HG03045 (cell line): ENCODE results near the gene STPG2.

ENCODE experiments used
- ATAC-seq: cut with Tn5 transposase; IDR thresholded peaks from one replicate; pipeline ENCODE4 v1.9.1; 2021; ENCODE audit warnings: mild to moderate bottlenecking, moderate library complexity; ENCODE audit not compliant: unreplicated experiment

Gene STPG2

GRCh38 chr4:98143001-98143899 lies at the start of gene STPG2:
Gene STPG2 (minus strand): TSS chr4:98143476.
- peak; percentile 99 for ATAC-seq

DNA sequence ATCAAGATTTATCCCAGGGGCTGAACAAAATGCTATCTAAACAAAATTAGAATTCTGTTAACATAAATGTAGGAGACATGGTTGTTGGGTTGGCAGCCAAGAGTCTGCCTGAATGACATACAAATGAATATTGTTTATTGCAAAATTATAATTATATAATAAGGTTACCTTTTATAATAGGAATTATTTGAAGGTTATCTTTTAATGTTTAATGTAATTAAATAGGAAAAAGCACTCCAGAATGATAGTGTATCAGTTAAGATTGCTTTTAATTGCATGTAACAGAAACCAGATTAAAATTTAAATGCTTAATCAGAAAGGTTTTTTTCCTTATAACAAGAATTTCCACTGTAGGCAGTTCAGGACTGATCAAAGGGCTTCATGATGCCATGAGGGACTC lies 42.0 kb upstream of the STPG2 start:
- no peak for ATAC-seq

DNA sequence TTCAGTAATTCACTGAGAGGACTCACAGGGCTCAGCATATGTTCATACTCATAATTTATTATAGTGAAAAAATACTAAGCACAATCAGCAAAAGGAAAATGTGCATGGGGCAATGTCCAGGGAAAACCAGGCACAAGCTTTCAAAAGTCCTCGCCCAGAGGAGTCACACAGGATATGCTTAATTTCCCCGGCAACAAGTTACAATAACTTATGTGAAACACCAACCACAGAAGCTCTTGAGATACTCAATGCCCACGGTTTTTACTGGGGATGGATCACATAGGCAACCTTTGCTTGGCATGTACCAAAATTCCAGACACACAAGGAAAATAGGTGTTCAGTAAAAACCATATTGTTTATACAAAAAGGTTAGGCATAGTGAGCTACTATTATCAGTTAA lies 38.5 kb upstream of the STPG2 start:
- ATAC-seq, result no peak

GRCh38 chr4:98179951-98180350 lies 36.7 kb upstream of the STPG2 start:
- ATAC-seq, result no peak

- no peak for ATAC-seq
Observed at GRCh38 chr4:98176531-98176930, 33.3 kb upstream of the STPG2 start.

GRCh38 chr4:98170035-98170434 lies 26.8 kb upstream of the STPG2 start:
- no peak for ATAC-seq

- ATAC-seq, result no peak
Observed at GRCh38 chr4:98166731-98167041, 23.4 kb upstream of the STPG2 start.

DNA sequence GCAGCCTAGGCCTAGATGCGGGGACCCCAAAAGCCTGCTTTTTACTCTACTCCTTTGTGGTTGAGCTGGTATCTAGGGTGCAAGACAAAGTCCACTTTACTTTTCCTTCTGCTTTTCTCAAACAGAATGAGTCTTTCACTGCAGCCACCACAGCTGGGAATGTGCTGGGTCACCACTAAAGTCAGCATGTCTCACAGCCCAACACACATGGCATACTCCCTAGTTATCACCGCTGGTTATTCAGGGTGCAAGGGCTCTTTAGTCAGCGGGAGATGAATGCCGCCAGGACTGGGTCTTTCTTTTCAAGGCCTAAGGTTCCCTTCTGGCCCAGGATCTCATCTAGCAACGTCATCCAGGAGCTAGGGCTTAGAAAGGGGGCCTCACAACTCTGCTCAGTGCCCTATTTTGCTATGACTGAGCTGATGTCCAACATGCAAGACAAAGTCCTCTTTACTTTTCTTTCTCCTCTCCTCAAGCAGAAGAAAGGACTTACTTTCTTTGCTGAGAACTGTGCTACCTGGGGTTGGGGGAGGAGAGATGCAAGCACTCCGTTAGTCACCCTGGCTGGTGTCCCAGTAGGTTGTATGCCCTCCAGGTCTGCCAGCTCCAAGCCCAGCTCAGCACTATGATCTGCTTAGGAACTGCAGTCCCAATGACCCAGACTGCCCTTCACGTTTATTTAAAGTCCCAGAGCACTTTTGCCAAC lies 22.9 kb upstream of the STPG2 start:
- no peak for ATAC-seq

GRCh38 chr4:98162696-98163095 lies 19.4 kb upstream of the STPG2 start:
- no peak for ATAC-seq

DNA sequence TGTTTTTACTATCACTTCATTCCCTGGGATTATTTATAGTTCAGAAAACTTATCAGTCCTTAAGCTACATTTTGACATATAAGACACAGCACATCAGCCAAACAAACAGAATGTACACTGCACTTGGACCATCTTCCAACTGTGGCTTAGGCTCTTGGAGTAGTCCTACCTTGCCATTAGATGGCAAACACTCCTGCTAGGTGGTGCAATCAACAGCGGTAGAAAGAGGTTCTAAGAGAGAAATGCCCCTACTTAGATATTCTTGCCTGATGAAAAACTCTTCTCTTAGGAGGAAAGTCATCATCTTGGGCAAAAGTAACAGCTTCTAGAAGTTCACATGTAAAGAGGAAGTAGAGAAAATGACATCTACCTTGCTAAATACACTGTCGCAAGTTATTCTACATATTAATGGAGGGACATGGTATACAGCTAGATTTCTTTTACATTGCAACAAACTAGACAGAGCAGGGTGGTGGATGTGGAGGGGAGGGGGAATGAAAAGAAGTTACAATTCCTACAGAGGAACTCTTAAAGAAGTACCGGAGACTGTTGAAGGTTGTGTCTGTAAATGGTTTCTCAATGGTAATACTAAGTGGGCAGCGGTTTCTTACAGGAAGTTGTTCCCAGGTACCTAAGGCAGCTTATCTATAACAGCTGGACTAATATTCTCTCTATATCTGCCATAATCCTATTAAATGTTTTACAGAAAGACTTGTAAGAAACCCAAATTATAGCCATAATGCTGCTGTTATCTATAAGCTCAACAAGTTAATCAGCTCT lies 8.1 kb upstream of the STPG2 start:
- no peak for ATAC-seq

- no peak for ATAC-seq
Observed at GRCh38 chr4:98150092-98150761, 7.0 kb upstream of the STPG2 start.

GRCh38 chr4:98148856-98149255 lies 5.6 kb upstream of the STPG2 start:
- ATAC-seq, result no peak

DNA sequence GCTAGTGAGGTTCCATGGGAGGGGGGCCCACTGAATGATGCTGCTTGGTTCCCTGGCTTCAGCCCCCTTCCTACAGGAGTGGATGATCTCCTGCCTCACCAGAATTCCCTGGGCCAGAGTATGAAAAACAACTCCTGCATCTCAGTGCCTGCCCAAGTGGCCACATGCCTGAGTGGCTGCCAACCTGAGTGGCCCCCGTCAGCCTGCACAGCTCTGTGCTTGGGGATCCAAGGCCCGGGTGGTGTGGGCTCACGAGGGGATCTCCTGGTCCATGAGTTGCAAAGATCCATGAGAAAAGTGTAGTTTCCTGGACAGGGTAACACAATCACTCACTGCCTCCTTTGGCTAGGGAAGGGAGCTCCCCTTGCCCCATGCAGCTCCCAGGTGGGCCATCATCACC lies 17.1 kb downstream of the STPG2 start:
- no peak for ATAC-seq

DNA sequence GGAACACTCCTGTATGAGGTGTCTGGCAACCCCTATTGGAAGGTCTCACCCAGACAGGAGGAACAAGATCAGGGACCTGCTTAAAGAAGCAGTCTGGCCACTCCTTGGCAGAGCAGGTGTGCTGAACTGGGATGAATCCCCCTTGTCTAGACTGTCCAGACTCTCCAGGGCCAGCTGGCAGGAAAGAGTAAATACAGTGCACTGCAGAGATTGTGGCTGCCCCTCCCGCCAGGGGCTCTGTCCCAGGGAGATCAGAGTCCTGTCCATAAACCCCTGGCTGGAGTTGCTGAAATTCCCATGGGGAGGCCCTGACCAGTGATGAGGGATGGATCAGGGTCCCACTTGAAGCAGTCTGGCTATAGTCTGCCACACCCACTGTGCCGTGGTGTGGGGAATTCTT lies 17.7 kb downstream of the STPG2 start:
- ATAC-seq, result no peak

- no peak for ATAC-seq
Observed at GRCh38 chr4:98117363-98117762, 25.9 kb downstream of the STPG2 start.

- no peak for ATAC-seq
Observed at GRCh38 chr4:98113012-98113411, 30.3 kb downstream of the STPG2 start.

DNA sequence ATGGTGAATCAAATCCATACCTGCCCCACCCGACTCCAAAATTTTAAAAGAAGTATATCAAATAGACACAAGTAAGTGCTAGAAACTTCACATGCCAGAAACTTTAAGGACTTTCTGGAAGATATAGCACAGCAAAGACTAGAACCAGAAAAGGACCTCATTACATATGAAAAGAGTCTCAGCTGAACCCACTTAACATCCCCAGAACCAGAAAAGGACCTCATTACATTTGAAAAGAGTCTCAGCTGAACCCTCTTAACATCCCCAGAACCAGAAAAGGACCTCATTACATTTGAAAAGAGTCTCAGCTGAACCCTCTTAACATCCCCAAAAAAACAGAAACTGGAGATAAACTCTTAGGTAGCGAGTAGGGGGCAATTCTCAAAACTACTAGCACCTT lies 32.3 kb downstream of the STPG2 start:
- ATAC-seq, result no peak

GRCh38 chr4:98110214-98110613 lies 33.1 kb downstream of the STPG2 start:
- ATAC-seq, result no peak

GRCh38 chr4:98102660-98103059 lies 40.6 kb downstream of the STPG2 start:
- ATAC-seq, result no peak

- no peak for ATAC-seq
Observed at GRCh38 chr4:98101988-98102387, 41.3 kb downstream of the STPG2 start.

GRCh38 chr4:98098764-98099163 lies 44.5 kb downstream of the STPG2 start:
- no peak for ATAC-seq
